GM12875 (cell line): ENCODE data around the gene STRA8.

Experiments used
- H3K4me3 ChIP-seq: one replicate; pipeline ENCODE4 v1.5.1; 2011; ENCODE audit warnings: low read depth, low read length, control low read depth
- CTCF ChIP-seq: IDR thresholded peaks from 2 replicates; pipeline ENCODE4 v1.5.1; 2011; ENCODE audit warnings: low read depth, mild to moderate bottlenecking, control low read depth, inconsistent platforms, low read length, moderate library complexity, borderline replicate concordance; ENCODE audit not compliant: insufficient read depth

Gene STRA8

GRCh38 chr7:135189961-135190360, 43.7 kb upstream of the STRA8 start:
- H3K4me3 ChIP-seq, result no peak overlapping the region

GRCh38 chr7:135190703-135191102, 42.9 kb upstream of the STRA8 start:
- no peak overlapping the region for H3K4me3 ChIP-seq
- TF ChIP-seq CTCF, result no peak

More at GRCh38 chr7:135189961-135190360, 43.7 kb upstream of the STRA8 start:
- TF ChIP-seq CTCF, result no peak

GRCh38 chr7:135192914-135193536, 40.6 kb upstream of the STRA8 start:
- no peak for TF ChIP-seq CTCF
- H3K4me3 ChIP-seq, result no peak overlapping the region

GRCh38 chr7:135193615-135194081, 40.0 kb upstream of the STRA8 start:
- no peak overlapping the region for H3K4me3 ChIP-seq
- no peak for TF ChIP-seq CTCF

GRCh38 chr7:135194494-135195095, 39.0 kb upstream of the STRA8 start:
- no peak for TF ChIP-seq CTCF
- H3K4me3 ChIP-seq, result no peak overlapping the region

GRCh38 chr7:135195156-135195555, 38.5 kb upstream of the STRA8 start:
- TF ChIP-seq CTCF, result no peak
- no peak overlapping the region for H3K4me3 ChIP-seq
